Kidney capillary endothelial cell (primary cell): ENCODE measurements around the gene MAN2B2.
"Not testable (repeated sequence)": the region's sequence is repeated elsewhere in the genome, so short reads cannot be mapped to it uniquely, and the experiment has no call there.

Experiments
- DNase-seq: peaks from one replicate; pipeline ENCODE4 v3.0.0-alpha.2; 2018; ENCODE audit warnings: low spot score

The MAN2B2 gene

GRCh38 chr4:6617246-6617645, 42.3 kb downstream of the MAN2B2 start:
- no peak for DNase-seq

GRCh38 chr4:6618386-6619115, 43.6 kb downstream of the MAN2B2 start:
- DNase-seq: no peak

GRCh38 chr4:6619116-6619465, 44.1 kb downstream of the MAN2B2 start:
- no peak for DNase-seq

- no peak for DNase-seq
Observed at GRCh38 chr4:6619466-6620255, 44.7 kb downstream of the MAN2B2 start.

- no peak for DNase-seq
Observed at GRCh38 chr4:6620296-6620695, 45.3 kb downstream of the MAN2B2 start.

- no peak for DNase-seq
Observed at GRCh38 chr4:6620891-6621555, 46.0 kb downstream of the MAN2B2 start.

GRCh38 chr4:6621556-6621927, 46.6 kb downstream of the MAN2B2 start:
- no peak for DNase-seq

- DNase-seq: no peak
Observed at GRCh38 chr4:6622744-6623143, 47.8 kb downstream of the MAN2B2 start.

- no peak for DNase-seq
Observed at GRCh38 chr4:6625256-6625655, 50.3 kb downstream of the MAN2B2 start.

- no peak for DNase-seq
Observed at GRCh38 chr4:6626066-6626465, 51.1 kb downstream of the MAN2B2 start.

GRCh38 chr4:6627832-6628231, 52.8 kb downstream of the MAN2B2 start:
- no peak for DNase-seq

- DNase-seq: not testable (repeated sequence)
Observed at GRCh38 chr4:6628484-6628883, 53.5 kb downstream of the MAN2B2 start.

- DNase-seq: no peak
Observed at GRCh38 chr4:6632125-6632524, 57.1 kb downstream of the MAN2B2 start.

- no peak for DNase-seq
Observed at GRCh38 chr4:6633091-6633906, 58.3 kb downstream of the MAN2B2 start.

GRCh38 chr4:6634746-6635145, 59.8 kb downstream of the MAN2B2 start:
- no peak for DNase-seq

GRCh38 chr4:6639137-6639680, 64.2 kb downstream of the MAN2B2 start:
- DNase-seq: no peak

GRCh38 chr4:6640292-6641163, 65.5 kb downstream of the MAN2B2 start, which contains the start of gene MRFAP1:
MRFAP1 (plus strand) TSS chr4:6640685; CDS start chr4:6640863, 178 bp downstream.
- peak; percentile 91 for DNase-seq

GRCh38 chr4:6641164-6641970, 66.4 kb downstream of the MAN2B2 start:
- peak; percentile 39 for DNase-seq

GRCh38 chr4:6641971-6642320, 67.0 kb downstream of the MAN2B2 start:
- DNase-seq: no peak
